Osteocyte (in vitro differentiated cells): ENCODE results near the gene NCK1. TPM values are rescaled to one million over a fixed set of nuclear protein-coding genes. Genes with fewer than 3 reads are reported as not detected.

Experiments
- DNase-seq: peaks from one replicate; pipeline ENCODE4 v3.0.0; 2021; ENCODE audit warnings: mixed read lengths; ENCODE audit not compliant: unreplicated experiment; ENCODE audit errors: extremely low spot score
- H3K27ac Mint-ChIP-seq: one replicate; pipeline ENCODE4 v1.8.0; 2021; ENCODE audit warnings: mild to moderate bottlenecking, mixed read lengths; ENCODE audit not compliant: unreplicated experiment
- H3K27me3 Mint-ChIP-seq: one replicate; pipeline ENCODE4 v1.8.0; 2021; ENCODE audit warnings: mixed read lengths; ENCODE audit not compliant: unreplicated experiment
- H3K36me3 Mint-ChIP-seq: one replicate; pipeline ENCODE4 v1.8.0; 2021; ENCODE audit warnings: mixed read lengths; ENCODE audit not compliant: unreplicated experiment
- H3K4me1 Mint-ChIP-seq: one replicate; pipeline ENCODE4 v1.8.0; 2021; ENCODE audit warnings: mixed read lengths; ENCODE audit not compliant: unreplicated experiment
- H3K4me3 Mint-ChIP-seq: one replicate; pipeline ENCODE4 v1.8.0; 2021; ENCODE audit warnings: mild to moderate bottlenecking, moderate library complexity, mixed read lengths; ENCODE audit not compliant: unreplicated experiment
- H3K9me3 Mint-ChIP-seq: one replicate; pipeline ENCODE4 v1.8.0; 2021; ENCODE audit warnings: mixed read lengths; ENCODE audit not compliant: unreplicated experiment
- CTCF ChIP-seq: fragments of 200-600 bp; sonication (generic); IDR thresholded peaks from 2 replicates; pipeline ENCODE4 v1.5.0; 2021; ENCODE audit warnings: antibody characterized with exemption, mild to moderate bottlenecking, moderate library complexity
- total RNA-seq: library from RNA; stranded (reverse); gene quantifications from 2 replicates; pipeline ENCODE4 v1.2.1, GENCODE V29; 2021

The NCK1 gene
- total RNA-seq, 1 donor from 2014 or later: 38.6 TPM

DNA sequence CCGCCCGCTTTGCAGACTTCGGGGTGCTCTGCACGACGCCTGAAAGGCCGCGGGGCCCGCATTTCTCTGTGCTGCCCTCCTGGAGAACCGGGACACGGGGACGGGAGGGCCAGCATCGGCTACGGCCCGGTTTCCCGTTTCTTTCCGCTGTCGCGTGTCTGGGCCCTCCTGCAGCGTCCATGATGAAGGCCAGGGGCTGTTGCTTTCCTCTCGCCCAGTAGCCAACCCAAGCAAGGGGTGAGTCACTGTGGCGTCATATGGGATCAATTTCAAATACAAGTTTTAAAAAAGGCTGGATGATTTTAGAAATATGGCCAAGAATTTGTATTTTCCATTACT is 42.6 kb upstream of the NCK1 start:
- Mint-ChIP-seq H3K36me3 (peaks cover 12% of the 10 kb centered on the region), H3K27me3 (no peaks in the 10 kb centered on the region), H3K4me3 (peak overlapping the region; percentile 89), H3K9me3 (peaks cover 14% of the 10 kb centered on the region), H3K4me1 (peaks cover 37% of the 10 kb centered on the region), H3K27ac (peak overlapping the region; percentile 94)
- DNase-seq: no peak
- no peak for TF ChIP-seq CTCF

- Mint-ChIP-seq H3K27ac (peak overlapping the region; percentile 94), H3K27me3 (no peaks in the 10 kb centered on the region)
Observed at GRCh38 chr3:136819731-136820679, 42.0 kb upstream of the NCK1 start.

GRCh38 chr3:136831461-136831860 is 30.5 kb upstream of the NCK1 start:
- peaks cover 10% of the 10 kb centered on the region for H3K4me1 Mint-ChIP-seq
- H3K9me3 Mint-ChIP-seq: peaks cover 9% of the 10 kb centered on the region
- DNase-seq: no peak
- TF ChIP-seq CTCF: no peak
- no peak overlapping the region for H3K4me3 Mint-ChIP-seq
- peaks cover 7% of the 10 kb centered on the region for H3K36me3 Mint-ChIP-seq
- no peaks in the 10 kb centered on the region for H3K27me3 Mint-ChIP-seq
- H3K27ac Mint-ChIP-seq: no peak overlapping the region

More at GRCh38 chr3:136819731-136820679, 42.0 kb upstream of the NCK1 start:
- Mint-ChIP-seq H3K4me3 (peak overlapping the region; percentile 89), H3K4me1 (peaks cover 37% of the 10 kb centered on the region), H3K9me3 (peaks cover 15% of the 10 kb centered on the region), H3K36me3 (peaks cover 12% of the 10 kb centered on the region)
- TF ChIP-seq CTCF: no peak
- no peak for DNase-seq

GRCh38 chr3:136835089-136835812 is 26.8 kb upstream of the NCK1 start:
- peaks cover 6% of the 10 kb centered on the region for H3K36me3 Mint-ChIP-seq
- no peak overlapping the region for H3K27ac Mint-ChIP-seq
- no peak overlapping the region for H3K4me3 Mint-ChIP-seq
- peaks cover 31% of the 10 kb centered on the region for H3K4me1 Mint-ChIP-seq
- H3K9me3 Mint-ChIP-seq: no peaks in the 10 kb centered on the region
- DNase-seq: no peak
- no peaks in the 10 kb centered on the region for H3K27me3 Mint-ChIP-seq
- TF ChIP-seq CTCF: no peak
